Panc1 (cell line): ENCODE results near the gene UBE2U. TPM values are rescaled to one million over a fixed set of nuclear protein-coding genes. Genes with fewer than 3 reads are reported as not detected.

Experiments used
- ATAC-seq: fragments of 200-7000 bp; cut with Tn5 transposase; 2 replicates; pipeline ENCODE4 v1.9.1; 2020; ENCODE audit warnings: mild to moderate bottlenecking, moderate library complexity
- BruUV-seq: library from RNA; stranded (reverse); fragments of 400-500 nt; replicated peaks from 2 replicates; lab custom pipeline; 2021; lab: Mats Ljungman, UMichigan
- CTCF ChIA-PET: fragments of 300-600 bp; sonication (Branson Sonifier 250); formaldehyde crosslinking; loops from one replicate; lab custom pipeline; 2022; ENCODE audit warnings: antibody characterized with exemption; lab: Charles Lee
- POLR2A ChIA-PET: fragments of 300-600 bp; sonication (Branson Sonifier 250); formaldehyde crosslinking; loops from one replicate; lab custom pipeline; 2022; ENCODE audit warnings: antibody characterized with exemption; lab: Charles Lee
- DNase-seq: peaks from one replicate; pipeline ENCODE4 v3.0.0-alpha.2; 2010; ENCODE audit warnings: low read depth, low spot score
- H3K27ac ChIP-seq: 2 replicates; pipeline ENCODE4 v1.5.1; 2011; ENCODE audit warnings: mild to moderate bottlenecking, low read length, inconsistent platforms
- H3K27me3 ChIP-seq: fragments of 200-500 bp; sonication (Bioruptor generic); 2 replicates; pipeline ENCODE4 v1.6.0; 2014; ENCODE audit warnings: low read length, inconsistent platforms; ENCODE audit not compliant: control insufficient read depth, insufficient read depth
- H3K36me3 ChIP-seq: fragments of 200-500 bp; sonication (Bioruptor generic); 2 replicates; pipeline ENCODE4 v1.5.1; 2014; ENCODE audit warnings: inconsistent platforms, mild to moderate bottlenecking, low read length, moderate library complexity; ENCODE audit not compliant: control insufficient read depth, insufficient read depth
- H3K4me1 ChIP-seq: 2 replicates; pipeline ENCODE4 v1.5.1; 2011; ENCODE audit warnings: inconsistent platforms, mild to moderate bottlenecking, low read length, moderate library complexity; ENCODE audit not compliant: control insufficient read depth, insufficient read depth
- H3K4me3 ChIP-seq, 2 experiments: 2 replicates each; pipeline ENCODE4 v1.5.1; 2011 to 2012; ENCODE audit warnings: low read depth in 2 of 2, low read length in 2 of 2, mild to moderate bottlenecking in 2 of 2, inconsistent platforms in 1 of 2, moderate library complexity in 1 of 2
- H3K9me3 ChIP-seq: fragments of 200-500 bp; sonication (Bioruptor generic); 2 replicates; pipeline ENCODE4 v1.5.1; 2014; ENCODE audit warnings: low read depth, mild to moderate bottlenecking, inconsistent platforms, low read length, moderate library complexity; ENCODE audit not compliant: control insufficient read depth, insufficient read depth
- CTCF ChIP-seq: fragments of 450-650 bp; IDR thresholded peaks from 2 replicates; pipeline ENCODE4 v1.5.1; 2017; ENCODE audit warnings: mild to moderate bottlenecking
- POLR2AphosphoS5 ChIP-seq: IDR thresholded peaks from 2 replicates; pipeline ENCODE4 v1.6.1; 2012; ENCODE audit warnings: mild to moderate bottlenecking, low read depth, low read length, moderate library complexity
- REST ChIP-seq, 2 experiments: IDR thresholded peaks; 2 replicates each; pipeline ENCODE4 v1.6.1; 2011 to 2012; ENCODE audit warnings: low read depth in 2 of 2, control low read depth in 1 of 2, low read length in 1 of 2, mild to moderate bottlenecking in 1 of 2, moderate library complexity in 1 of 2; ENCODE audit not compliant: insufficient read depth in 1 of 2
- SIN3A ChIP-seq: IDR thresholded peaks from 2 replicates; pipeline ENCODE4 v1.6.1; 2012; ENCODE audit warnings: low read depth, mild to moderate bottlenecking, low read length, moderate library complexity, borderline replicate concordance; ENCODE audit not compliant: insufficient read depth
- TCF7L2 ChIP-seq: IDR thresholded peaks from 2 replicates; pipeline ENCODE4 v1.6.1; 2011; ENCODE audit warnings: mild to moderate bottlenecking, low read depth, low read length, inconsistent platforms
- in situ Hi-C: cut with HindIII; loops from 2 replicates; pipeline ENCODE4 v1.10.0; 2016; ENCODE audit warnings: low sequenced_read_pairs, low pct_unique_long_range_greater_than_20kb
- intact Hi-C: fragments of 100-400 bp; cut with micrococcal nuclease; formaldehyde crosslinking; loops from one replicate; pipeline ENCODE4 v1.10.0; 2022; ENCODE audit not compliant: unreplicated experiment
- total RNA-seq: library from RNA; stranded (reverse); gene quantifications from one replicate; pipeline ENCODE4 v1.2.1, GENCODE V29; 2021; ENCODE audit not compliant: unreplicated experiment

Gene UBE2U
- total RNA-seq, 1 experiment from 2014 or later = not detected

GRCh38 chr1:64183395-64184002 lies 19.9 kb upstream of the UBE2U start:
- TF ChIP-seq TCF7L2 (no peak), REST (IDR thresholded peaks at IDR 0.05; ENCODE audit: insufficient read depth in 1 of 2, low read depth in 2 of 2, low read length in 1 of 2) (no peak), POLR2AphosphoS5 (no peak), SIN3A (no peak), CTCF (no peak)
- intact Hi-C loops = no loop called here
- CTCF ChIA-PET = no interaction called here
- in situ Hi-C loops = no loop called here
- ATAC-seq (no peak), DNase-seq (no peak)
- Histone ChIP-seq H3K4me3 (no peak overlapping the region), H3K27ac (no peak overlapping the region), H3K9me3 (no peaks in the 10 kb centered on the region), H3K36me3 (no peaks in the 10 kb centered on the region), H3K4me1 (no peaks in the 10 kb centered on the region), H3K27me3 (no peaks in the 10 kb centered on the region)
- BruUV-seq = no TSS peak
- POLR2A ChIA-PET = no interaction called here

- no peaks in the 10 kb centered on the region for H3K4me1 ChIP-seq
- H3K27me3 ChIP-seq = no peaks in the 10 kb centered on the region
- ChIA-PET POLR2A (no interaction called here), CTCF (no interaction called here)
- H3K9me3 ChIP-seq = no peaks in the 10 kb centered on the region
- no TSS peak for BruUV-seq
- no peak for TF ChIP-seq TCF7L2
- TF ChIP-seq REST (IDR thresholded peaks at IDR 0.05; ENCODE audit: insufficient read depth in 1 of 2, low read depth in 2 of 2, low read length in 1 of 2) = no peak
- no peak for TF ChIP-seq CTCF
- TF ChIP-seq SIN3A = no peak
- TF ChIP-seq POLR2AphosphoS5 = no peak
- DNase-seq = peak; percentile 60
- peak; percentile 80 for ATAC-seq
- H3K36me3 ChIP-seq = no peaks in the 10 kb centered on the region
- intact Hi-C loops = no loop called here
- H3K27ac ChIP-seq = no peak overlapping the region
- no peak overlapping the region for H3K4me3 ChIP-seq
- in situ Hi-C loops = no loop called here
Measured at GRCh38 chr1:64184003-64184440, 19.4 kb upstream of the UBE2U start.
